ENCODE data around the gene PARP15.

PARP15 gene

DNA sequence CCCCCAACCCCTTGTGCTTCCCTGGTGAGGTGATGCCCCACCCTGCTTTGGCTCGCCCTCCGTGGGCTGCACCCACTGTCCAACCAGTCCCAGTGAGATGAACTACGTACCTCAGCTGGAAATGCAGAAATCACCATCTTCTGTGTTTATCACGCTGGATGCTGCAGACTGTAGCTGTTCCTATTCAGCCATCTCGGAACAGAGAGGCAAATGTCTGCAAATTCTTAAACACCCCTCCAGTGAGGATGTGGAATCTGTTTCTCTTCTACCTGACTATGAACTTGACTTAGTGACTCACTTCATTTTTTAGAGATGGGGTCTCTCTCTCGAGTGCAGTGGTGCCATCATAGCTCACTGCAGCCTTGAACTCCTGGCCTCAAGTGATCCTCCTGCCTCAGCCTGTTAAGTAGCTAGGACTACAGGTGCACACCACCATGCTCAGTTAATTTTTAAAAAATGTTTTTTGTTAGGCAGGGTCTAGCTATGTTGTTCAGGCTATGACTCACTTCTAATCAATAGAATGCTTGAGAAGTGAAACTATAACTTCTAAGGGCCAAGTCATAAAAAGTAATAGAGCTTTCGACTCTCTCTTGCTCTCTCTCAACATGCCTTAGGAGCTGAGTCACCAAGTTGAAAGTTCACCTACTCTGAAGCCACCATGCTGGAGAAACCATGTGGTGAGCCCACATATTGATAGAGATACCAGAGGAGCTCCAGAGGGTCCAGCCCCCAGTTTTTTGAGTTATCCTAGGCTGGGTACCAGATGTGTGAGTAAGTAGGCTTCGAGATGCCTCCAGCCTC lies 91.7 kb downstream of the PARP15 start:
- peak; percentile 16 for FAIRE-seq
- no peak for DNase-seq (ENCODE audit: insufficient read length, low spot score)

GRCh38 chr3:122671553-122671952 lies 94.1 kb downstream of the PARP15 start:
- TF ChIP-seq PAX5 (IDR thresholded peaks at IDR 0.05; ENCODE audit: insufficient read depth, low read length, severe bottlenecking) = no peak
- no peak for TF ChIP-seq POU2F2 (IDR thresholded peaks at IDR 0.05; ENCODE audit: low read depth, low read length)
- TF ChIP-seq SPI1 (IDR thresholded peaks at IDR 0.05; ENCODE audit: low read depth, low read length) = no peak
- no peak for TF ChIP-seq TAF1 (IDR thresholded peaks at IDR 0.05; ENCODE audit: low read depth, low read length)
- TF ChIP-seq POLR2A (IDR thresholded peaks at IDR 0.05; ENCODE audit: low read depth, low read length) = no peak
- no peak for TF ChIP-seq POLR2AphosphoS5 (IDR thresholded peaks at IDR 0.05; ENCODE audit: low read depth, low read length)
- FAIRE-seq (no peak), DNase-seq (ENCODE audit: insufficient read length, low spot score) (no peak)

More for the DNA sequence above, 91.7 kb downstream of the PARP15 start:
- TF ChIP-seq TAF1 (IDR thresholded peaks at IDR 0.05; ENCODE audit: low read depth, low read length) (no peak), SPI1 (IDR thresholded peaks at IDR 0.05; ENCODE audit: low read depth, low read length) (0 out of 2 replicates have a peak, but pooled peaks have one; percentile 11)

- no peak for DNase-seq (ENCODE audit: insufficient read length, low spot score)
- peak; percentile 78 for FAIRE-seq
- TF ChIP-seq POU2F2 (IDR thresholded peaks at IDR 0.05; ENCODE audit: low read depth, low read length) (no peak), PAX5 (IDR thresholded peaks at IDR 0.05; ENCODE audit: insufficient read depth, low read length, severe bottlenecking) (no peak), TAF1 (IDR thresholded peaks at IDR 0.05; ENCODE audit: low read depth, low read length) (no peak), POLR2AphosphoS5 (IDR thresholded peaks at IDR 0.05; ENCODE audit: low read depth, low read length) (no peak), SPI1 (IDR thresholded peaks at IDR 0.05; ENCODE audit: low read depth, low read length) (no peak), POLR2A (IDR thresholded peaks at IDR 0.05; ENCODE audit: low read depth, low read length) (no peak)
Observed at GRCh38 chr3:122674339-122674738, 96.9 kb downstream of the PARP15 start.

DNA sequence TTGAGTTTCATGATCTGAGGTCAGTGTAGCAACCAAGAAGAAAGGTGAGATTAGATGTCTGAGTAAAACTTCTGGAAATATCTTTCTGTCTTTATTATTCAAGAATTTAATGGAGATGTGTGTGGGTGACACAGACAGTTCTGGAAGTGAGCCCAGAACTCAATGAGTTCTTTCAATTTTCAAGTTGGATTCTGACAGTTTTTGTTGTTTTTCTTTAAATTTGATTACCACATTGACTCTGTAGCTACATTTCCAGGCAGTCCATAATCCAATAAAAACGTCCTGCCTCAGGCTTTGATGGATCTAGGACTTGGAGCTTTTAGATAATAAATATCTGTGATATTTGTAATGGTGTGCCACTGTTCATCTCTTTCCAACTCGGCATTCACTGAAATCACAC lies 99.3 kb downstream of the PARP15 start:
- TF ChIP-seq TAF1 (IDR thresholded peaks at IDR 0.05; ENCODE audit: low read depth, low read length) (no peak), POU2F2 (IDR thresholded peaks at IDR 0.05; ENCODE audit: low read depth, low read length) (no peak), POLR2AphosphoS5 (IDR thresholded peaks at IDR 0.05; ENCODE audit: low read depth, low read length) (no peak), SPI1 (IDR thresholded peaks at IDR 0.05; ENCODE audit: low read depth, low read length) (no peak), PAX5 (IDR thresholded peaks at IDR 0.05; ENCODE audit: insufficient read depth, low read length, severe bottlenecking) (no peak), POLR2A (IDR thresholded peaks at IDR 0.05; ENCODE audit: low read depth, low read length) (no peak)
- DNase-seq (ENCODE audit: insufficient read length, low spot score) (no peak), FAIRE-seq (no peak)

DNA sequence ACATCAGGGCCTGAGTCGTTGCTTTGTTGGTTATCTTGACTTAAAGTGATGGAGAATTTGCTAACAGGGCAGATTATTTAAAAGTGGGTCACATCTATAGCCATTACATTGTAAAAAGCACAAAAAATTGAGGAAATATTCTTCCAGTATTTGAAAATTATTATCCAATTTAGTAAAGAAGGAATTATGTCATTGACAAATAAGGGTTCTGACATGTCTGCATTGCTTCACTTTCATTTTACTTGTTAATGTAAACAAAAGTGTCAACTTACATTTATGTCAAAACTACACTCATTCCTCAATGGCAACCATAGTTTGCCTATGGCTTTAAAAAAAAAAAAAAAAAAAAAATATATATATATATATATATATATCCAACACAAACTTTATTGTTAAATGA lies 99.8 kb downstream of the PARP15 start:
- TF ChIP-seq POLR2A (IDR thresholded peaks at IDR 0.05; ENCODE audit: low read depth, low read length) (no peak), SPI1 (IDR thresholded peaks at IDR 0.05; ENCODE audit: low read depth, low read length) (no peak), POU2F2 (IDR thresholded peaks at IDR 0.05; ENCODE audit: low read depth, low read length) (no peak)
- no peak for DNase-seq (ENCODE audit: insufficient read length, low spot score)
- FAIRE-seq = no peak

DNA sequence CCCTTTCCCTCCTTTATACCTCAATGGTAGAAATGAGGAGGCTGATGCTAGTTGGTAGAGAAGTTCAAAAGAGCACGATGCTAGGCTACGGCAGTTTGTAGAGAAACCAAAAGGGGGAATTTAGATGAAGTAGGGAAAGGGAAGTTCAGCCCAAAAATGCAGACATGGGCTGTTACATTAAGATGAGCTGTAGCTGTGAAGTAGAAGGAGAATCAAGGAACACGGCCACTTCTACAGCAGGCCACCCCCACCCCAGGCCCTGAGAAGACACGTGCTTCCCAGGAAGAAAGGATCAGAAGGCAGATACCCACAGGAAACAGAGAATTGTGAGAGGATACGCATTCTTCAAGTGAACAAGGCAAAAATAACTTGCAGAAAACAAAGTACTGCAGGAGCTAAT lies 101.1 kb downstream of the PARP15 start:
- FAIRE-seq = peak; percentile 82
- TF ChIP-seq POLR2AphosphoS5 (IDR thresholded peaks at IDR 0.05; ENCODE audit: low read depth, low read length) = no peak
- TF ChIP-seq POLR2A (IDR thresholded peaks at IDR 0.05; ENCODE audit: low read depth, low read length) = no peak
- no peak for TF ChIP-seq TAF1 (IDR thresholded peaks at IDR 0.05; ENCODE audit: low read depth, low read length)
- no peak for TF ChIP-seq PAX5 (IDR thresholded peaks at IDR 0.05; ENCODE audit: insufficient read depth, low read length, severe bottlenecking)
- TF ChIP-seq SPI1 (IDR thresholded peaks at IDR 0.05; ENCODE audit: low read depth, low read length) = no peak
- TF ChIP-seq POU2F2 (IDR thresholded peaks at IDR 0.05; ENCODE audit: low read depth, low read length) = no peak
- DNase-seq (ENCODE audit: insufficient read length, low spot score) = no peak

DNA sequence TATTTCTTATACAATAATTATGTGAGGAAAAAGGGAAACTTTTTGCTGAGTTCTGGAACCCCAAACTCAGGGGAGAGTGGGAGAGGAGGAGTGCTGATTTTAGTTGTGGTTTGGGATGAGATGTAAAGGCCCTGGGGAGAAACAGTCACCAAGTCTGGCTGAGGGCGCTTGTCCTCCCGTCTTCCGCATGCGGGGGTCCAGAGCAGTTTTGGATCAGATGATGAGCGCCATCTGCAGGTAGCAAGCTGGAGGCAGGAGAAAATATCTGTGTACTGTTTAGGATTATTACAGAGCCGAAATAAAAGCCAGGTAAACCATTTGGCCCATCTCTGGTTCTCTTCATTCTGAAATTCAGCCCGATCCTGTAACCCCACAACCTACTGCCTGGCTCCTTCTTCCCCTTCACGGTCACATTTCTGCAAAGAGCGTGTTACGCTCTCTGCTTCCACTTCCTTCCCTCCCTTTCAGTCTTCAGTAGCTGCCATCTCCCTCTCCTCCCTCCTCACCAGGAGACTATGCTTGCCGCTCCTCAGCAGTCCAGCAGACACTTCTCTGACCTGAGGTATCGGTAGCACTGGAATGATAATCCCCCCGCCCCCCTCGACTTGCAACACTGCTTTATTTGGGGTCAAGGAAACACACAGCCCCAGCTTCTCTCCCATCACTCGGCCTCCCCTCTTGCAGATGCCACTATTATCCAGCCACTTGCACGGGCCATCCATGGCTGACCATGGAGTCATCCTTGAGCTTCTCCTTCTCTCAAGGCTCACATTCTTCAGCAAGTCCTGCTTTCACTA lies 101.8 kb downstream of the PARP15 start:
- FAIRE-seq (peak; percentile 93), DNase-seq (ENCODE audit: insufficient read length, low spot score) (peak; percentile 27)
- peak; percentile 17; the same call in 1 of the 2 replicates for TF ChIP-seq TAF1 (IDR thresholded peaks at IDR 0.05; ENCODE audit: low read depth, low read length)
- TF ChIP-seq SPI1 (IDR thresholded peaks at IDR 0.05; ENCODE audit: low read depth, low read length) = peak; percentile 53
- no peak for TF ChIP-seq PAX5 (IDR thresholded peaks at IDR 0.05; ENCODE audit: insufficient read depth, low read length, severe bottlenecking)
- no peak for TF ChIP-seq POLR2AphosphoS5 (IDR thresholded peaks at IDR 0.05; ENCODE audit: low read depth, low read length)

- no peak for TF ChIP-seq PAX5 (IDR thresholded peaks at IDR 0.05; ENCODE audit: insufficient read depth, low read length, severe bottlenecking)
- TF ChIP-seq POU2F2 (IDR thresholded peaks at IDR 0.05; ENCODE audit: low read depth, low read length) = no peak
- FAIRE-seq (no peak), DNase-seq (ENCODE audit: insufficient read length, low spot score) (no peak)
Observed at GRCh38 chr3:122679882-122680474, 102.5 kb downstream of the PARP15 start.

GRCh38 chr3:122680475-122681283 lies 103.2 kb downstream of the PARP15 start, which contains the start of gene PARP14:
TSS of gene PARP14 (plus strand) at chr3:122680839. CDS start at chr3:122680884, 45 bp downstream.
- DNase-seq (ENCODE audit: insufficient read length, low spot score) = peak; percentile 41
- TF ChIP-seq PAX5 (IDR thresholded peaks at IDR 0.05; ENCODE audit: insufficient read depth, low read length, severe bottlenecking) = peak; percentile 34
- peak; percentile 74 for TF ChIP-seq POLR2AphosphoS5 (IDR thresholded peaks at IDR 0.05; ENCODE audit: low read depth, low read length)
- peak; percentile 79 for TF ChIP-seq POLR2A (IDR thresholded peaks at IDR 0.05; ENCODE audit: low read depth, low read length)
- peak; percentile 63; the same call in 1 of the 2 replicates for TF ChIP-seq TAF1 (IDR thresholded peaks at IDR 0.05; ENCODE audit: low read depth, low read length)
- peak; percentile 51; the same call in 1 of the 2 replicates for TF ChIP-seq POU2F2 (IDR thresholded peaks at IDR 0.05; ENCODE audit: low read depth, low read length)
- no peak for TF ChIP-seq SPI1 (IDR thresholded peaks at IDR 0.05; ENCODE audit: low read depth, low read length)
- peak; percentile 76 for FAIRE-seq

All from GM12891 (cell line).